Measurements from ENCODE around the gene CPNE9. TPM values are rescaled to one million over a fixed set of nuclear protein-coding genes. Genes with fewer than 3 reads are reported as not detected.

CPNE9 gene
- total and polyA plus RNA-seq, 2 experiments from 2014 or later: 7.0 to 8.8 TPM

- peaks cover 17% of the 10 kb centered on the region for H3K27me3 ChIP-seq (ENCODE audit: insufficient read depth)
- no peaks in the 10 kb centered on the region; the same call in 1 of the 2 replicates for H4K20me1 ChIP-seq (replicated peaks; ENCODE audit: insufficient read depth)
- no peaks in the 10 kb centered on the region for H3K36me3 ChIP-seq (ENCODE audit: insufficient read depth)
- Mint-ChIP-seq H3K9me3 (no peaks in the 10 kb centered on the region), H3K36me3 (ENCODE audit: low read depth) (peaks cover 2% of the 10 kb centered on the region; the same call in 1 of the 3 replicates), H3K4me3 (no peak overlapping the region), H3K4me1 (peaks cover 4% of the 10 kb centered on the region; the same call in 2 of the 3 replicates), H3K27me3 (ENCODE audit: insufficient read depth, low read depth, poor library complexity) (peaks cover 13% of the 10 kb centered on the region), H3K27ac (no peak overlapping the region)
- no peak overlapping the region for H3K4me2 ChIP-seq
- H2AFZ ChIP-seq: no peak overlapping the region
- DNase-seq (ENCODE audit: low spot score): no peak
- no peak for ATAC-seq
- no peaks in the 10 kb centered on the region for H3K79me2 ChIP-seq (replicated peaks; ENCODE audit: insufficient read depth)
- no peaks in the 10 kb centered on the region for H3K9me2 ChIP-seq (ENCODE audit: insufficient read depth)
- no peak for TF ChIP-seq ETS1 (IDR thresholded peaks at IDR 0.05)
- no peak for TF ChIP-seq CTCF (conservative IDR thresholded peaks at IDR 0.05; ENCODE audit: low read depth in 2 of 2)
- no peak for TF ChIP-seq NANOG (IDR thresholded peaks at IDR 0.05; ENCODE audit: borderline replicate concordance)
- TF ChIP-seq STAT1 (IDR thresholded peaks at IDR 0.05; ENCODE audit: unreplicated experiment): no peak
- peaks cover 8% of the 10 kb centered on the region; the same call in 1 of the 2 replicates for H3F3A ChIP-seq (replicated peaks; ENCODE audit: low read depth)
- peaks cover 4% of the 10 kb centered on the region; the same call in 1 of the 2 replicates for H3K4me1 ChIP-seq (ENCODE audit: insufficient read depth)
- H3K4me3 ChIP-seq: no peak overlapping the region
- H3K27ac ChIP-seq (ENCODE audit: low read depth): no peak overlapping the region
Observed at GRCh38 chr3:9700536-9700935, 3.1 kb upstream of the CPNE9 start.

GRCh38 chr3:9701006-9701405 lies 2.6 kb upstream of the CPNE9 start:
- DNase-seq (ENCODE audit: low spot score) (no peak), ATAC-seq (no peak)
- Histone ChIP-seq H3K27me3 (ENCODE audit: insufficient read depth) (peaks cover 17% of the 10 kb centered on the region), H3K4me1 (ENCODE audit: insufficient read depth) (peaks cover 4% of the 10 kb centered on the region; the same call in 1 of the 2 replicates), H3F3A (replicated peaks; ENCODE audit: low read depth) (peaks cover 8% of the 10 kb centered on the region; the same call in 1 of the 2 replicates), H4K20me1 (replicated peaks; ENCODE audit: insufficient read depth) (no peaks in the 10 kb centered on the region; the same call in 1 of the 2 replicates), H2AFZ (no peak overlapping the region), H3K4me2 (no peak overlapping the region), H3K79me2 (replicated peaks; ENCODE audit: insufficient read depth) (no peaks in the 10 kb centered on the region), H3K4me3 (no peak overlapping the region), H3K9me2 (ENCODE audit: insufficient read depth) (no peaks in the 10 kb centered on the region), H3K27ac (ENCODE audit: low read depth) (no peak overlapping the region), H3K36me3 (ENCODE audit: insufficient read depth) (no peaks in the 10 kb centered on the region)
- no peak overlapping the region for H3K27ac Mint-ChIP-seq
- H3K27me3 Mint-ChIP-seq (ENCODE audit: insufficient read depth, low read depth, poor library complexity): peaks cover 14% of the 10 kb centered on the region
- no peaks in the 10 kb centered on the region for H3K9me3 Mint-ChIP-seq
- H3K4me3 Mint-ChIP-seq: no peak overlapping the region
- H3K4me1 Mint-ChIP-seq: peaks cover 7% of the 10 kb centered on the region
- H3K36me3 Mint-ChIP-seq (ENCODE audit: low read depth): peaks cover 1% of the 10 kb centered on the region; the same call in 2 of the 3 replicates
- no peak for TF ChIP-seq CREB1 (CRISPR knock-in tag; IDR thresholded peaks at IDR 0.05; ENCODE audit: low read depth)
- no peak for TF ChIP-seq POLR2AphosphoS5 (IDR thresholded peaks at IDR 0.05; ENCODE audit: low read depth)
- TF ChIP-seq ZNF114 (CRISPR knock-in tag; IDR thresholded peaks at IDR 0.05): no peak
- TF ChIP-seq CTCF (conservative IDR thresholded peaks at IDR 0.05; ENCODE audit: low read depth in 2 of 2): no peak
- TF ChIP-seq ZNF462 (CRISPR knock-in tag; IDR thresholded peaks at IDR 0.05): no peak
